Islet precursor cell (in vitro differentiated cells): Measurements from ENCODE around the gene GPR141.

Source experiments
- DNase-seq: peaks from one replicate; pipeline ENCODE4 v3.0.0-alpha.2; 2018

The GPR141 gene

GRCh38 chr7:37732888-37733287 is 49.3 kb downstream of the GPR141 start:
- no peak for DNase-seq

- no peak for DNase-seq
These were observed 51.6 kb downstream of the GPR141 start for GRCh38 chr7:37735196-37735595.

- DNase-seq, result no peak
These were observed 54.8 kb downstream of the GPR141 start for GRCh38 chr7:37738321-37738720.

GRCh38 chr7:37740398-37740797 is 56.8 kb downstream of the GPR141 start:
- no peak for DNase-seq

- DNase-seq, result no peak
These were observed 58.2 kb downstream of the GPR141 start for GRCh38 chr7:37741776-37742175.

- no peak for DNase-seq
These were observed 67.5 kb downstream of the GPR141 start for GRCh38 chr7:37751096-37751495.

GRCh38 chr7:37753398-37754050 is 70.0 kb downstream of the GPR141 start:
- no peak for DNase-seq

GRCh38 chr7:37756797-37757551 is 73.4 kb downstream of the GPR141 start:
- DNase-seq, result no peak

GRCh38 chr7:37757563-37757962 is 74.0 kb downstream of the GPR141 start:
- DNase-seq, result no peak

GRCh38 chr7:37758501-37759045 is 75.0 kb downstream of the GPR141 start:
- DNase-seq, result no peak

- DNase-seq, result no peak
These were observed 76.0 kb downstream of the GPR141 start for GRCh38 chr7:37759526-37759925.

- no peak for DNase-seq
These were observed 81.9 kb downstream of the GPR141 start for GRCh38 chr7:37765421-37765829.

- no peak for DNase-seq
These were observed 82.4 kb downstream of the GPR141 start for GRCh38 chr7:37765872-37766525.

- no peak for DNase-seq
These were observed 85.0 kb downstream of the GPR141 start for GRCh38 chr7:37768611-37769010.

GRCh38 chr7:37769291-37769690 is 85.7 kb downstream of the GPR141 start:
- DNase-seq, result no peak

GRCh38 chr7:37769726-37770125 is 86.2 kb downstream of the GPR141 start:
- no peak for DNase-seq

- no peak for DNase-seq
These were observed 87.3 kb downstream of the GPR141 start for GRCh38 chr7:37770838-37771237.

GRCh38 chr7:37771342-37771741 is 87.8 kb downstream of the GPR141 start:
- DNase-seq, result no peak

- DNase-seq, result no peak
These were observed 88.2 kb downstream of the GPR141 start for GRCh38 chr7:37771801-37772200.

GRCh38 chr7:37775921-37776320 is 92.4 kb downstream of the GPR141 start:
- no peak for DNase-seq

GRCh38 chr7:37781156-37781555 is 97.6 kb downstream of the GPR141 start:
- DNase-seq, result no peak

- peak; percentile 72 for DNase-seq
These were observed 98.6 kb downstream of the GPR141 start for GRCh38 chr7:37782166-37782565.

- DNase-seq, result no peak
These were observed 100.4 kb downstream of the GPR141 start for GRCh38 chr7:37784015-37784414.
